GM19193 (cell line): Measurements from ENCODE around the gene ANKRD13D.

Experiments
- POLR2A ChIP-seq: IDR thresholded peaks from 4 replicates; pipeline ENCODE4 v1.6.1; 2011; ENCODE audit not compliant: insufficient read depth, insufficient read length; ENCODE audit errors: extremely low read depth

Gene ANKRD13D

DNA sequence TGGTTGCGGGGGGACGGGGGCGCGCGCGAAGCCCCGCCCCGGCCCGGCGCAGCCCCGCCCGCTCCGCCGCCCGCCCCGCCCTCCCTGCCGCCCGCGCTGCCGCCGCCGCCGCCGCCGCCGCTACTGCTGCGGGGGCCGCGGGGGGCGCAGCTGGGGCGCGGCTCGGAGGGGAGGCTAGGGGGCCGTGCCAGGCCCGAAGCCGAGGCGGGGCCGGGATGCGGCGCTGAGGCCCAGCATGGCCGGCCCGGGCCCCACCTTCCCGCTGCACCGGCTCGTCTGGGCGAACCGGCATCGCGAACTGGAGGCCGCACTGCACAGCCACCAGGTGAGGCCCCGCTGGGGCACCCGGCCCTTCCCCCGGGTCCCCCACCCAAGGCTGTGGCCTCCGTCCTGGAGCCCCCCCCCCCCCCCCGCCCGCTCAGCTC, at the start of gene ANKRD13D:
TSS of gene ANKRD13D (plus strand) at position 78 of the 425 bp plus-strand sequence. CDS start at position 236, 158 bp downstream.
- TF ChIP-seq POLR2A: no peak

DNA sequence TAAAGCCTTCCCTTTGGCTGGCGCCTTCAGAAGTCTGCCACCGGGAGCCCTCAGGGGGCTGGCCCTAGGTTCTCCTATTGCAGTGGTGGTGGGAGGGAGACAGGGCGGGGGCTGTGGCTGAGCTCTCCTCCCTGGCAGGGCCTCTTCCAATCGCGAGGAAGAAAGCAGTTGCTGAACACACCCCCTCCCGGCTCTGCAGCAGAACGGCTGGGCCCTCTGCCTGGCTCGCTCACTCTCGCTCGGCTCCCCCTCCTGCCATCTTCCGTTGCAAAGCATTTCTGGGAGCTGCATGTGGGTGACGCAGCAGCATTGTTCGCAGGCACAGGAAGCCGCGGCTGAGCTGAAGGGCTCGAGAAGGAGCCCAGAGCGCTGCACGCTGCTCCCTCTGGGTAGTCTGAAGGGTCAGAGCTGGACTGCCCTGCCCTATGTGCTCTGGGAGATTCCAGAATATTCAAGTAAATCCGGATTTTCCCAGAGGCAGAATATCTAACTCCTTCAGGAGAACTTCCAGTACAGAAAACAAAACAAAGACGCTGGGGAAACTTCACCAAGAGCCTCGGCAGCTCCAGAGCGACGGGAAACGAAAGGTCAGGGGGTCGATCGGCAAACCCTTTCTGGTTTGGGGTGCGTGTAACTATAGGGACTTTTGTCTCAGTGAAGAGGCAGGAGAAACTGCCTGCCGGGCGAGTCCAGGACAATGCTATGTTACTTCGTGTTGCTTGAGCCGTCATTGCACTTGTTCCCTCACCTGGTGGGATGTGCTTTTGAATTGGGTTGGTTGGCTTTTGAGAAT, 49.1 kb upstream of the ANKRD13D start:
- peak; percentile 96 for TF ChIP-seq POLR2A

DNA sequence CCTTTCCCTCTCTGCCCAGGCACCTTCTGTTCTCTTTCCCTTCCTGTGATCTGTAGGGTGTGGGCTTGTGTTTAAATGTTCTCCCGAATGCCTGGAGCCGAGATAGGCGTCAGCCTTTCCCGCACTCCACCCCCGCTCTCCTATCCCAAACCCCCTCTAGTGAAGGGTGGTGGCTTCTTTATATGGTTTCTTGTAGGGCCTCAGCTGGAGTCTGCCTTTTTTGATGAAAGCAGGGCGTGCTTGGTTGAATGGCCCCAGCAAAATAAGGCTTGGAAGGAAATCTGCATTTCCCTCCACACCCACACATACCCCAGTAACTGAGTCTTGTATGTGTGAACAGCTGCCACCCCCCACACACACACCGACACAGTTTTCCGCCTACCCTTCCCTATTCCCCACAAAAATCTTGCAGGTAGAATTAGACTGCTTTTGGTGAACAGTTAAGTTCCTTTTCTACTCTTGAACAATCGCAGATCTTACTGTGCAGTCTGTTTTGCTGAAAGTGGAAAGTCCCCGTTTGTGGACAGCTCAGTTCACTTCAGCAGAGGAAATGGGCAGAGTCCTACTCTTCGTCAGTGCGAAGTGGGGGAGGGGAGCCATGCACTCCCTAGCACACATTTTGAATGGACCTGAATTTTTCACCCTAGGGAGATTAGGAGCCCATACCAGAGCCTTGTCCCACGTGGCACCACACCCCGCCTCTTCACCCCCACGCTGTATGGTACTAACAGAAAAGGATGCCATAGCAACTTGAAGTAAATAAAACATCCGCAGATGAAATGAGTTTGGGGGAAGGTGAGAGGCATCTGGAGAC, 48.3 kb upstream of the ANKRD13D start:
- TF ChIP-seq POLR2A: peak; percentile 37

DNA sequence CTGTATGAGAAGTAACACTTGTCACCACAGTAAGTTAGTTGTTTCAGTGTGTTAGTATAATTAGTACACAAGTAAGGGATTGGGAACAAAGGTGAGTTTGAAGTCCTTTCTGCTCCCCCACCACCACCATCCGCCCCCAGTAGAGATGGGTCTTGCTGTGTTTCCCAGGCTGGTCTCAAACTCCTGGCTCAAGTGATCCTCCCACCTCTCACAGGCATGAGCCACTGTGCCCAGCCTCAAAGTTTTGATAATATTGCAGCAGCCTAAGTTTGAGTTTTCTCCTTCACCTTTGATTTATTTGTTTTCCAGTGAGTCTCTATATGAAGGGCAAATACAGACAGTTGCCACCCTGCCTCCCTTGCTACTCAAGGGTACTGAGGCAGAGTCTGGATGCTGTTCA, 46.6 kb upstream of the ANKRD13D start:
- no peak for TF ChIP-seq POLR2A

DNA sequence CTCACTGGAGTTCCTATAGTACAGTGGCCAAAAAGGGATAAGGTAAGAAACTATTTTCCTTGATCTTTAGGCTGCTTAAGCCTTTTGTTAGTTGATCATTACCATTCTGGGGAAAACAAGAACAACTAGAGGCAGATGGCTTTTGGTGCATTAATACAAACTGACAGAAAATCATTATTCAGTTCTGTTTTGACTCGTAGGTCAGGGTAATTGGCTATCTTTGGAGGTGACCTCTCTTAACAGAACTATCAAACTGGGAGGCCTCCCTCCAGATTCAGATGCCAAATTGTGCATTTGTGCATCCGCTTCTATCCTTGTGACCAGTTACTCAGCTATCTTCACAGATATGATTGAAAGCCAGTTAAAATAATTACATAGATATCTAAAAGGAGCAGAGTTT, 46.1 kb upstream of the ANKRD13D start:
- TF ChIP-seq POLR2A: no peak

DNA sequence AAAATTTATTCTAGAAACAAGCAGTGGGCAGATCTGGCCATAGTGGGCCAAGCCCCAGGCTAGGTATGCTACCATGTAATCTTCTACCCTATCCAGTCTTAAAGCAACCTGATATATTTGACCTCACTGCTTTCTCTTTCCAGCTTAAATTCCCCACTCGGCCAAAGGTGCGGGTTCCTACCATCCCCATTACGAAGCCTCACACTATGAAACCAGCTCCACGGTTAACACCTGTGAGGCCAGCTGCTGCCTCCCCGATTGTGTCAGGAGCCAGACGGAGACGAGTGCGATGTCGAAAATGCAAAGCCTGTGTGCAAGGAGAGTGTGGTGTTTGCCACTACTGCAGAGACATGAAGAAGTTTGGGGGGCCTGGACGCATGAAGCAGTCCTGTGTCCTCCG, 44.1 kb upstream of the ANKRD13D start:
- TF ChIP-seq POLR2A: no peak

DNA sequence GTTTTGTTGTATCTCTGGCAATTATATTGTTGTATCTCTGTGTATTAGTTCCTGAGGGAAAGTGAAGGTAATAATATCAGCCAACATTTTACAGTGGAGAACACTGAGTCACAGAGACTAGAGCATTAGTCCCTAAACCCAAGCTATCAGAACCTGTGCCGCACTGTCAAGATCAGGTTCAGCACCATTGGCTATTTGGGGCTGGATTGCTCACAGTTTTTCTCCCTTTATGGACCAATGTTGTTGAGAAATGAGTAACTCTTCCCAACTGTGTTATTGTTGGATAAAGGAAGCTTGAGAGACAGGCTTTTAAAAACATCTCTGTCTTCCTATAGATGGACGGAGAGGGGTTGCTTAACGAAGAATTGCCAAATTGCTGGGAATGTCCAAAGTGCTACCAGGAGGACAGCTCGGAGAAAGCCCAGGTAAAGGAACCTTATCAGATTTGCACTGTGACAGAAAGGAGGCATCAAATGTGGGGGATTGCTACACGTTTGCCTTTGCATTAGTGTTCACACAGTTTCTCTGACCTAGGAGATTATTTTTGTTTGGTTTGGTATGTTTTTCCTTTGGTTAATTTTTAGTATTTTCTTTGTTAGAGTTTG, 41.1 kb upstream of the ANKRD13D start:
- no peak for TF ChIP-seq POLR2A

DNA sequence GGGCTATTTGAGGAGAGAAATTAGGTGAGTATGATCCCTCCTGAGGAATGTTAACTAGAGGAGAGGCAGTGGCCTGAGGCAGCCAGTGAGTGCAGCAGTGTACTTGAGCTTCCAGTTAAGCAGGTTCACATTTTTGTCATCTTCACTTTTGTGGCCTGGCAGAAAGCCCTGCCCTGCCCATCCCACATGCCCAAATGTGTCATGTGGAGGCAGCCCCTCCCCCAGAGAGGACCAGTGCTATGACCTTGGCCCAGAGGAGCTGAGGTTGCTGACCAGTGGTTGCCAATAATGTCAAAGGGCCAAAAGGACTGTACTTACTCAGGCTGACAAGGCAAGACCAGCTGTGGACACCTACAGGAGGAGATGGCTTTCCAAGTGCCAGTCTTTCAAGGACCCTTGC, 40.5 kb upstream of the ANKRD13D start:
- TF ChIP-seq POLR2A: no peak

DNA sequence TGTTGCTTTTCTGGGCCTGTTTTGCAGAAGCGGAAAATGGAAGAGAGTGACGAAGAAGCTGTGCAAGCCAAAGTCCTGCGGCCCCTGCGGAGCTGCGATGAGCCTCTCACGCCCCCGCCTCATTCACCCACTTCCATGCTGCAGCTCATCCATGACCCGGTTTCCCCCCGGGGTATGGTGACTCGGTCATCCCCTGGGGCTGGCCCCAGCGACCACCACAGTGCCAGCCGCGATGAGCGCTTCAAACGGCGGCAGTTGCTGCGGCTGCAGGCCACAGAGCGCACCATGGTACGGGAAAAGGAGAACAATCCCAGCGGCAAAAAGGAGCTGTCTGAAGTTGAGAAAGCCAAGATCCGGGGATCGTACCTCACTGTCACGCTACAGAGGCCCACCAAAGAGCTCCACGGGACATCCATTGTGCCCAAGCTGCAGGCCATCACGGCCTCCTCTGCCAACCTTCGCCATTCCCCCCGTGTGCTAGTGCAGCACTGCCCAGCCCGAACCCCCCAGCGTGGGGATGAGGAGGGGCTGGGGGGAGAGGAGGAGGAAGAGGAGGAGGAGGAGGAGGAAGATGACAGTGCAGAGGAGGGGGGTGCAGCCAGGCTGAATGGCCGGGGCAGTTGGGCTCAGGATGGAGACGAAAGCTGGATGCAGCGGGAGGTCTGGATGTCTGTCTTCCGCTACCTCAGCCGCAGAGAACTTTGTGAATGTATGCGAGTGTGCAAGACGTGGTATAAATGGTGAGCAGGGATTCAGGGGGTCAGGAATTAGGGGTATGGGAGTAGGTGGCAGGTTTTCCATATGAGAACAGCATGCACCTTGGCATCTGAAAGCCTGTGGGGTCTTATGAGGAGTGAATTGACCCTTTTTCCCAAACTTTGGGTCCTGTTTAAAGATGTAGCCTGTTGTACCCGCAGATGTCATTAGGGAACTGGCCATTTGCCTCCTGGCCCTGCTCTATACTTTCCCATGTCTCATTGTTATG, 38.8 kb upstream of the ANKRD13D start:
- TF ChIP-seq POLR2A: no peak

DNA sequence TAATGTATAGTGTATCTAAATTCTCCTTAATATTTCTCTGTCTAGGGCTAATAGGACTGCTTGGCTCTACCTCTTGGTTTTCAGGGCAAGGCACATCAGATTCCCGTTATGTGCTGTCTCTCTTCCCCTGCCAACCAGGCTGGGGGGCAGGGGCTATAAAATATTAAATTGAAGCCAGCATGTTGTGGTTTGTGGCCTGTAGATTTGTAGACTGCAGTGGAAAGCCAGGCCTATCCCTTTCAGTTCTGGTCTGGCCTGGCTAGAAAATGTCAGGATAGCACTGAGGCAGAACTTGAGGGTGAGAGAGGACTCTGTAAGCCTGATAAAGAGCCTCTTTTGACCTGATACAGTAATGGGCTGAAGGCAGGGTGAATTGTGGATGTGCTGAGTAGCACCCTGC, 37.3 kb upstream of the ANKRD13D start:
- TF ChIP-seq POLR2A: no peak

DNA sequence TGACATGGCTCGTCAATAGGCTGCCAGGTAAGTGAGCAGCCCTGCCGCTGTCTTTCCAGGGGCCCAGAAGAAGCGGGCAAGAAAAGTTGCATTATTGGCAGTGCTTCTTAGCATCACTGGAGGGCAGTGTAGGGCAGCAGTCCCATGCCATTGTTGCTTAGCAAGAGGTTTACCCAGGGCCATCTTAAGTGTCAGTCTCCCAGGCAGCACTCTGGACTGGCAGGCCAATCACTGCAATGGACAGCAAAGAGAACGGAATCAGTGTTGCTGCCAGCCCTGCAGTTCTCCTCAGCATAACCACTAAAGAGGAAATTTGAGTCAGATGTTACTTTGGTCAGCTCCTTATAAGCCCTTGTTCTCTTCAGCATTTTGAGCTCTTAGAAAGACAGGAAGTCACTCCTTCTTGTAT, 36.3 kb upstream of the ANKRD13D start:
- no peak for TF ChIP-seq POLR2A

DNA sequence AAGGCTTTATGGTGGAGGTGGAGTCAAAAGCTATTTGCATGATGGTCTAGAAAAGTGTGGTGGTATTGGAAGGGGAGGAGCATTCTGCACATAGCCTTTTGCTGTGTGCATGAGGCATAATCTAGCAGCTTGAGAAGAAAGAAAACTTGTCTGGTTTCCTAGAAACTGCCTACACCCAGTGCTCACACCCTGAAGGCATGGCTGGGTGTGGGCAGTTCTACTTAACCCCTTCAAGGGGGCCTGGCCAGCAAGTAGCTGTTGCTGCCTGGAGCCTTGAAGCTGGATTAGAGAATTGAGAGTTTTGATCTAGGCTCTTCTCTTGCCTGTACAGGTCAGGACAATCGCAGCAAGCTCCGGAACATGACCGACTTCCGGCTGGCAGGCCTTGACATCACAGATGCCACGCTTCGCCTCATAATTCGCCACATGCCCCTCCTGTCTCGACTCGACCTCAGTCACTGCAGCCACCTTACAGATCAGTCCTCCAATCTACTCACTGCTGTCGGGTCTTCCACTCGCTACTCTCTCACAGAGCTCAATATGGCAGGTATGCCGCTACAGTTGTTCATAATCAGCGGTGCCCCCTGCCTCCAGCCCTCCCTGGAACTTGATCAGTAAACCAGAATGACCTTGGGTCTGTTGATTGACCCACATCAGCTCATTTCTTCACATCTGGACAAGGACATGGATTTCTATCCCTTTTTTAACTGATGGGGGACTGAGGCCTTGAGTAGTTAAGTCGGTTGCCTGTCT, 35.1 kb upstream of the ANKRD13D start:
- TF ChIP-seq POLR2A: peak; percentile 21

DNA sequence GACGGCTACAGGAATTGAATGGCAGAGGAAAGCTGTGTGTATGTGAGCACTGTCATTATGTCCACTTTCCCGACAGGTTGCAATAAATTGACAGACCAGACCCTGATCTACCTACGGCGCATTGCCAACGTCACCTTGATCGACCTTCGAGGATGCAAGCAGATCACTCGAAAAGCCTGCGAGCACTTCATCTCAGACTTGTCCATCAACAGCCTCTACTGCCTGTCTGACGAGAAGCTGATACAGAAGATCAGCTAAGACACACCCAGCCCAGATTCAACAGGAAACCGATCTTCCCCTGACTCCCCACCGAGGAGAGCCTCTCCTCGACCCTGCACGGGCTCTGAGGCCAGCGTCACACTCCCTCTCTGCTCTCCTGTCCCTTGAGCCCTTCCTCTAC, 34.3 kb upstream of the ANKRD13D start:
- TF ChIP-seq POLR2A: no peak

DNA sequence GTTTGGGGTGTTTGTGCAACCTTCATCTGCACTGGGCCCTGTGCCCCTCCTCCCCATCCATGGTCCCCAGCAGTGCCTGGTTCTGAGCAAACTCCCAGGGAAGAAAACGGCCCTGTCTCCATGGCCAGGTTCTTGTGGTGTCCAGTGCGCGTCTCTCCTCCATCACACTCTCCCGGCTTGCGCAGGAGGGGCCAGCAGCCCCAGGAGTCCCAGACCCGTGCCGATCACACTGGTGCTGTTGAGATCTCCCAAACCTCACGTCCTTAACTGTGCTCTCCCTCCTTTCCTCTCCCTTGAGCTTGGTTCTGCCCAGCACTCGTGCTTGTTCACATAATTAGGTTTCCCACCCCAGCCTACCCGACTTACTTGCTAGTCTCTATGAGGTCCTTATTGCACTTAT, 33.8 kb upstream of the ANKRD13D start:
- no peak for TF ChIP-seq POLR2A
